Common myeloid progenitor, CD34-positive (primary cell): ENCODE results near the gene FBXO45.
A peak's percentile ranks its signal among the peaks of the same experiment; 100 is the strongest.
"Not testable (repeated sequence)": the region's sequence is repeated elsewhere in the genome, so short reads cannot be mapped to it uniquely, and the experiment has no call there.

Experiments
- CTCF ChIA-PET: fragments of 350-600 bp; sonication (Branson Sonifier 250); formaldehyde crosslinking; loops from one replicate; lab custom pipeline; 2021; ENCODE audit warnings: antibody characterized with exemption; lab: Charles Lee
- POLR2A ChIA-PET: fragments of 350-600 bp; sonication (Branson Sonifier 250); formaldehyde crosslinking; loops from one replicate; lab custom pipeline; 2021; ENCODE audit warnings: antibody characterized with exemption; lab: Charles Lee
- DNase-seq, 3 donors: peaks; one replicate each; pipeline versions ENCODE4 v3.0.0 to v3.0.0-alpha.2; 2013
- H3K27ac ChIP-seq, 2 experiments: 1 replicate in 1 of 2; 2 replicates in 1 of 2; pipeline ENCODE4 v1.7.0; 2013; ENCODE audit warnings: inconsistent platforms in 2 of 2, low read length in 2 of 2, mild to moderate bottlenecking in 2 of 2, low read depth in 1 of 2, moderate library complexity in 1 of 2; ENCODE audit not compliant: severe bottlenecking in 2 of 2, insufficient read depth in 1 of 2, poor library complexity in 1 of 2
- H3K27me3 ChIP-seq, 5 experiments: replicated peaks in 2 of 5; 1 replicate in 3 of 5; 2 replicates in 2 of 5; pipeline versions ENCODE4 v1.6.1 to v1.7.0; 2013; ENCODE audit warnings: low read length in 4 of 5, mild to moderate bottlenecking in 2 of 5, moderate library complexity in 2 of 5, inconsistent platforms in 1 of 5; ENCODE audit not compliant: insufficient read depth in 5 of 5, control insufficient read depth in 4 of 5
- H3K36me3 ChIP-seq, 4 experiments: 1 replicate in 2 of 4; 2 replicates in 2 of 4; pipeline versions ENCODE4 v1.6.1 to v1.7.0; 2013; ENCODE audit warnings: low read length in 3 of 4, control low read depth in 1 of 4, mild to moderate bottlenecking in 1 of 4; ENCODE audit not compliant: control insufficient read depth in 4 of 4, insufficient read depth in 4 of 4
- H3K4me1 ChIP-seq, 4 experiments: 1 replicate in 3 of 4; 2 replicates in 1 of 4; pipeline versions ENCODE4 v1.6.1 to v1.7.1; 2013; ENCODE audit warnings: low read length in 3 of 4, mild to moderate bottlenecking in 3 of 4, control low read depth in 1 of 4, inconsistent platforms in 1 of 4, moderate library complexity in 1 of 4; ENCODE audit not compliant: control insufficient read depth in 4 of 4, insufficient read depth in 4 of 4; ENCODE audit errors: control extremely low read depth in 1 of 4
- H3K4me3 ChIP-seq, 7 experiments: 1 replicate in 4 of 7; 2 replicates in 3 of 7; pipeline versions ENCODE4 v1.5.1 to v1.7.0; 2013; ENCODE audit warnings: mild to moderate bottlenecking in 7 of 7, low read length in 6 of 7, moderate library complexity in 6 of 7, inconsistent platforms in 2 of 7, low read depth in 2 of 7, control low read depth in 1 of 7; ENCODE audit not compliant: insufficient read depth in 4 of 7, control insufficient read depth in 1 of 7; ENCODE audit errors: extremely low read depth in 1 of 7
- H3K9me3 ChIP-seq, 5 experiments: 1 replicate in 4 of 5; 2 replicates in 1 of 5; pipeline versions ENCODE4 v1.6.1 to v1.7.1; 2013; ENCODE audit warnings: low read length in 4 of 5, mild to moderate bottlenecking in 2 of 5, inconsistent platforms in 1 of 5, low read depth in 1 of 5, moderate library complexity in 1 of 5; ENCODE audit not compliant: control insufficient read depth in 4 of 5, insufficient read depth in 2 of 5; ENCODE audit errors: control extremely low read depth in 1 of 5
- WGBS: methylation state at CpG from one replicate; pipeline ENCODE4 v1.1.5; 2013; ENCODE audit not compliant: insufficient coverage; 5-methylcytosine and 5-hydroxymethylcytosine counted together

FBXO45 gene

DNA sequence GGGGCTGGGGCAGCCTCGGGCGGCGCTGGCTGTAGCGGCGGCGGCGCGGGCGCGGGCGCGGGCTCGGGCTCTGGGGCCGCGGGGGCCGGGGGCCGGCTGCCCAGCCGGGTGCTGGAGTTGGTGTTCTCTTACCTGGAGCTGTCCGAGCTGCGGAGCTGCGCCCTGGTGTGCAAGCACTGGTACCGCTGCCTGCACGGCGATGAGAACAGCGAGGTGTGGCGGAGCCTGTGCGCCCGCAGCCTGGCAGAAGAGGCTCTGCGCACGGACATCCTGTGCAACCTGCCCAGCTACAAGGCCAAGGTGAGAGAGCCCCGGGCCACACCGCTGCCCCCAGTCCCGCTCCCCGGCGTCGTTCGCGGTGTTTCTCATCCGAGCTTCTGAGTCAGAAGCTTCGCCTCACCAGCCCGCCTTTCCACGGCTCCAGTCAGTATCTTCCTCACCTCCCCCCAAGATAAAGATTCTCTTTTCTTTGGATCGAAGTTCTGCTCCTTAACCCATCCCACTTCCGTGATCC is 600 bp downstream of the FBXO45 start:
- ChIA-PET CTCF (interaction anchor here (0.9 to 2.1 kb wide), 5 partner anchors 13 to 140 kb away, joined by 3 to 11 read pairs (median 8); no protein-coding TSS in a partner anchor), POLR2A (interaction anchor here (1.0 to 1.1 kb wide), 2 partner anchors 71 to 144 kb away, joined by 3 read pairs; partner anchors contain the start of gene NRROS)
- Histone ChIP-seq H3K4me3 (peak overlapping the region; percentile 84 to 100 (median 97)), H3K9me3 (no peaks in the 10 kb centered on the region), H3K36me3 (peaks cover 3 to 7% (median 5%) of the 10 kb centered on the region in 4 experiments), H3K4me1 (peaks cover 10 to 45% (median 37%) of the 10 kb centered on the region in 4 experiments), H3K27me3 (no peaks in the 10 kb centered on the region), H3K27ac (peak overlapping the region; percentile 58 to 94)
- DNase-seq, result peak; percentile 42 to 76 (median 68)
- WGBS, result 1% methylated on average over 27 of the region's 44 CpGs

- H3K36me3 ChIP-seq, POLR2A ChIA-PET, H3K27ac ChIP-seq, H3K9me3 ChIP-seq, DNase-seq, H3K27me3 ChIP-seq: not testable (repeated sequence)
- WGBS, result 98% methylated on average over 5 of the region's 13 CpGs
- Histone ChIP-seq H3K4me3 (peak overlapping the region in 1 of 7 experiments; percentile 93), H3K4me1 (peaks cover 10 to 38% (median 31%) of the 10 kb centered on the region in 4 experiments)
- CTCF ChIA-PET, result interaction anchor here (2.1 kb wide), 1 partner anchor 15 kb away, joined by 8 read pairs; no protein-coding TSS in a partner anchor
Observed at GRCh38 chr3:196570332-196570731, 1.9 kb downstream of the FBXO45 start.

GRCh38 chr3:196572389-196572788 is 3.9 kb downstream of the FBXO45 start:
- peaks cover under 1 to 7% (median 2%) of the 10 kb centered on the region in 4 experiments for H3K36me3 ChIP-seq
- WGBS, result 100% methylated on average over 1 of the region's 1 CpG
- POLR2A ChIA-PET, result no interaction called here
- no peaks in the 10 kb centered on the region for H3K9me3 ChIP-seq
- no peak overlapping the region for H3K27ac ChIP-seq
- H3K4me1 ChIP-seq, result peaks cover 10 to 35% (median 30%) of the 10 kb centered on the region in 4 experiments
- DNase-seq, result no peak
- CTCF ChIA-PET, result no interaction called here
- peak overlapping the region in 1 of 7 experiments; percentile 19 for H3K4me3 ChIP-seq
- H3K27me3 ChIP-seq, result no peaks in the 10 kb centered on the region

- Histone ChIP-seq H3K9me3 (no peaks in the 10 kb centered on the region), H3K27me3 (no peaks in the 10 kb centered on the region), H3K4me3 (no peak overlapping the region), H3K36me3 (peaks cover 9 to 46% (median 25%) of the 10 kb centered on the region in 4 experiments), H3K4me1 (no peaks in the 10 kb centered on the region), H3K27ac (no peak overlapping the region)
- no CpG with 5 or more reads among the region's 3 CpGs for WGBS
- CTCF ChIA-PET, result interaction anchor here (1.1 to 1.3 kb wide), 3 partner anchors 12 to 98 kb away, joined by 3 to 4 read pairs (median 3); no protein-coding TSS in a partner anchor
- POLR2A ChIA-PET, result no interaction called here
- DNase-seq, result no peak
Observed at GRCh38 chr3:196585044-196585757, 16.7 kb downstream of the FBXO45 start.

- H3K36me3 ChIP-seq, result peaks cover 0 to 13% (median 9%) of the 10 kb centered on the region in 4 experiments
- 88% methylated on average over 5 of the region's 5 CpGs for WGBS
- H3K27ac ChIP-seq, result no peak overlapping the region
- ChIA-PET POLR2A (no interaction called here), CTCF (interaction anchor here (1.0 to 1.1 kb wide), 3 partner anchors 11 to 69 kb away, joined by 3 read pairs; no protein-coding TSS in a partner anchor)
- H3K27me3 ChIP-seq, result no peaks in the 10 kb centered on the region
- no peak overlapping the region for H3K4me3 ChIP-seq
- H3K4me1 ChIP-seq, result no peaks in the 10 kb centered on the region
- no peaks in the 10 kb centered on the region for H3K9me3 ChIP-seq
- no peak for DNase-seq
Observed at GRCh38 chr3:196590279-196590678, 21.8 kb downstream of the FBXO45 start.

DNA sequence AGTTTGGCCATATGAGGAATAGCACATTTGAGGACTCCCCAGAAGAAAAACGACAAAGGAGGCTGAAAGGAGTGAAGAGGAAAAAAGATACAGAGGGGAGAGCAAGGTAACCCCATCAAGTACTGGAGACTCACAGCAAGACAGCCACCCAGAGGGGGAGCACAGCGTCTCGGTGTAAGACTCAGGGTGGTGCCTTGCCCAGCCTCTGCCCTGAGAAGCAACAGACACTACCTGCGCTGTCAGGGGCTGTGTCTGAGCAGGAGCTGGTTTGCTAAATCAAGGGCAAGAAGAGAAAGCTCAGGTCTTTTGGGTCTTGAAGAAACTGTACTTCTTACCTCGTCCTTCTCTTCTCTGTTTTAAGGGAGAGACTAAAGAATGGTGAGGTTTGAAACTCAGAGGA is 27.9 kb downstream of the FBXO45 start:
- Histone ChIP-seq H3K36me3 (no peaks in the 10 kb centered on the region), H3K9me3 (no peaks in the 10 kb centered on the region), H3K27me3 (no peaks in the 10 kb centered on the region), H3K4me1 (peaks cover 0 to 15% (median 2%) of the 10 kb centered on the region in 4 experiments), H3K4me3 (no peak overlapping the region), H3K27ac (no peak overlapping the region)
- DNase-seq, result no peak
- ChIA-PET POLR2A (no interaction called here), CTCF (interaction anchor here (1.1 to 3.3 kb wide), 3 partner anchors 13 to 88 kb away, joined by 5 to 9 read pairs (median 5); no protein-coding TSS in a partner anchor)
- WGBS, result 73% methylated on average over 4 of the region's 5 CpGs
